RWPE2 (cell line): Measurements from ENCODE around the gene GDAP2.

Source experiments
- ATAC-seq: fragments of 200-7000 bp; cut with Tn5 transposase; 3 replicates; pipeline ENCODE4 v1.9.1; 2021; ENCODE audit warnings: low read depth
- DNase-seq: peaks from one replicate; pipeline ENCODE4 v3.0.0-alpha.2; 2020; ENCODE audit warnings: low spot score
- H3K27ac ChIP-seq: fragments of 450-650 bp; 2 replicates; pipeline ENCODE4 v1.5.1; 2017; ENCODE audit warnings: mild to moderate bottlenecking; ENCODE audit not compliant: poor library complexity, severe bottlenecking
- H3K27me3 ChIP-seq: fragments of 250-450 bp; sonication (Bioruptor Pico); 2 replicates; pipeline ENCODE4 v1.5.1; 2021; ENCODE audit warnings: mild to moderate bottlenecking, moderate library complexity; ENCODE audit not compliant: insufficient read depth, poor library complexity, severe bottlenecking
- H3K36me3 ChIP-seq: fragments of 250-450 bp; sonication (Bioruptor Pico); 2 replicates; pipeline ENCODE4 v1.5.1; 2020; ENCODE audit warnings: low read depth, mild to moderate bottlenecking, moderate library complexity
- H3K4me1 ChIP-seq: fragments of 250-450 bp; sonication (Bioruptor Pico); 2 replicates; pipeline ENCODE4 v1.5.1; 2021; ENCODE audit warnings: mild to moderate bottlenecking, moderate library complexity; ENCODE audit not compliant: insufficient read depth, poor library complexity, severe bottlenecking
- H3K4me3 ChIP-seq: fragments of 250-450 bp; sonication (Bioruptor Pico); 2 replicates; pipeline ENCODE4 v1.5.1; 2021; ENCODE audit warnings: mild to moderate bottlenecking, moderate library complexity; ENCODE audit not compliant: severe bottlenecking
- H3K9me3 ChIP-seq: fragments of 250-450 bp; sonication (Bioruptor Pico); 2 replicates; pipeline ENCODE4 v1.5.1; 2021; ENCODE audit warnings: mild to moderate bottlenecking, moderate library complexity; ENCODE audit not compliant: severe bottlenecking
- CTCF ChIP-seq: fragments of 450-650 bp; IDR thresholded peaks from one replicate; pipeline ENCODE4 v1.5.1; 2017; ENCODE audit warnings: mild to moderate bottlenecking, moderate library complexity; ENCODE audit not compliant: poor library complexity, severe bottlenecking

GDAP2 gene

DNA sequence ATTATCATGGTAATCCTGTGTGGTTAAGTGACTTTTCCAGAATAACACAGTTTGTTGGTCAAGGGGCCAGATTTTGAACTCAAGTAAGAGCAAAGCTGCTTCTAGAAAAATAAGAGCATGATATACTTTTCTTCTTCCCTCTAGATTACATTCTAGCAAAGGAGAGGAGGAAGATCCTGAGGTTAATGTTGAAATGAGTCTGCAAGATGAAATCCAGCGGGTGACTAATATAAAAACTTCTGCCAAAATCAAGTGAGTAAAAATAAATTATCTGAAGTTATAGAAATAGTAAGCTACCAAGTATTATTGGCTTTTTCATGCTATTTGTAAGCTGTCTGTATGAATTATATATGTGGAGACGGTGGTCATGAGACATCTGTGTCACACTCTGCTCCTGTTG is 12.9 kb upstream of the GDAP2 start:
- no peak overlapping the region for H3K4me3 ChIP-seq

DNA sequence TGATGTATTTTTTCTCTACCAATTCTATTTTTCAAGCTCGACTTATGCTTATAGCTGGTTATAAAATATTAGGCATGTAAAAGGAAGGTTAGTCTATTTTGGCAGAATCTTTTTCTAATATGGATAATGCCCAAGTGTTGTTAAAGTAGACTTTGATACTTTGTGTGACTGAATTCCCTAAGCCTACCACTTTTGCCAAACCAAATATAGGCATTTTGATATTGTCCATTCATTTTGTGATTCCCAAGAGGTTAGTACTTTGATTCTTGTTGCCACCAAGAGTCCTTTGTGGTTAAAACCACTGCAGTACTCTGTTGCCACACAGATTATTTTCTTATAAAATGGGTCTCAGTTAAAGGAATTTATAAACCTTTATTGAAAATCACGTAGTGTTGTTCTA is 4.3 kb upstream of the GDAP2 start:
- ATAC-seq: no peak

More for the DNA sequence above, 12.9 kb upstream of the GDAP2 start:
- DNase-seq: no peak
- Histone ChIP-seq H3K27ac (no peak overlapping the region), H3K4me1 (no peaks in the 10 kb centered on the region), H3K36me3 (peaks cover 97% of the 10 kb centered on the region), H3K27me3 (no peaks in the 10 kb centered on the region), H3K9me3 (no peaks in the 10 kb centered on the region)
- ATAC-seq: no peak
- no peak for TF ChIP-seq CTCF

DNA sequence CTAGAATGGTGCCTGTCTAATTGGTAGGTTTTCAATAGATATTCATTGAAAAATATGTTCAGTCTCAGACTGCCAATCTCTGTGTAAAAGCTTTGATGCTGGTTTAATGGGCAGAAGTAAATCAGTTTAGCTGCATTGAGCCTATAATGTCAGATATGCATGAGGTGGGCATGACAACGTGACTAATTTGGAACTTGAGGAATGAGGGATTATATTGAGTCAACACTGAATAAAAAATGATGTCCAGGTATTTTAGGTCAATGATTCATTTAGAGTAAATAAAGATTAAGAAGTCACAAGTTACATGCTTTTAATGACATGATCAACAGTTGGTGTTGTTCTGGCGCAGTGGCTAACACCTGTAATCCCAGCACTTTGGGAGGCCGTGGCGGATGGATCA is 3.2 kb upstream of the GDAP2 start:
- no peak overlapping the region for H3K4me3 ChIP-seq
- no peak for DNase-seq
- H3K9me3 ChIP-seq: no peaks in the 10 kb centered on the region
- H3K27ac ChIP-seq: no peak overlapping the region
- H3K27me3 ChIP-seq: no peaks in the 10 kb centered on the region
- H3K4me1 ChIP-seq: peaks cover 20% of the 10 kb centered on the region
- no peak for TF ChIP-seq CTCF
- H3K36me3 ChIP-seq: peaks cover 45% of the 10 kb centered on the region
- ATAC-seq: no peak

More for the DNA sequence above, 4.3 kb upstream of the GDAP2 start:
- no peak for TF ChIP-seq CTCF
- Histone ChIP-seq H3K4me1 (peaks cover 11% of the 10 kb centered on the region), H3K27ac (no peak overlapping the region), H3K36me3 (peaks cover 57% of the 10 kb centered on the region), H3K27me3 (no peaks in the 10 kb centered on the region), H3K4me3 (no peak overlapping the region), H3K9me3 (no peaks in the 10 kb centered on the region)
- no peak for DNase-seq

- no peak for TF ChIP-seq CTCF
- H3K27me3 ChIP-seq: no peaks in the 10 kb centered on the region
- peaks cover 25% of the 10 kb centered on the region for H3K36me3 ChIP-seq
- no peaks in the 10 kb centered on the region for H3K9me3 ChIP-seq
- no peak for DNase-seq
- H3K4me1 ChIP-seq: peaks cover 21% of the 10 kb centered on the region
- H3K27ac ChIP-seq: peak overlapping the region; percentile 51
- H3K4me3 ChIP-seq: peak overlapping the region; percentile 70
- ATAC-seq: no peak
Measured at GRCh38 chr1:117930484-117930883, 1.1 kb upstream of the GDAP2 start.

DNA sequence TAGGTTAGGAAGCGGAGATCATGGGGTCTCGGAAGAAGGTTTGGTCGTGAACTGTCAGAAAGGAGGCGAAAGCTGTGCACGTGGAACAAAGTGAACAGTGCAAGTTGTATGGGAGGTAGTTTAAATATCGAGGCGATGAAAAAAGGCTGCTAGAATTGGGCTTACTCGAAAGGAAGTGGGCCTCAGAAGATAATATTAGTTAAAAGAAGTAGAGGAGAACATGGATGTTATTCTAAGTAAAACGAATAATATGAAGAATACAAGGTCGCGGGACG is 689 bp upstream of the GDAP2 start:
- H3K36me3 ChIP-seq: peaks cover 21% of the 10 kb centered on the region
- DNase-seq (no peak), ATAC-seq (no peak)
- H3K27ac ChIP-seq: peak overlapping the region; percentile 51
- H3K9me3 ChIP-seq: no peaks in the 10 kb centered on the region
- H3K4me3 ChIP-seq: peak overlapping the region; percentile 70
- TF ChIP-seq CTCF: no peak
- no peaks in the 10 kb centered on the region for H3K27me3 ChIP-seq
- H3K4me1 ChIP-seq: peaks cover 21% of the 10 kb centered on the region
